Karpas-422 (cell line): Measurements from ENCODE around the gene STX19. TPM values are rescaled to one million over a fixed set of nuclear protein-coding genes. Genes with fewer than 3 reads are reported as not detected.
"Not testable (repeated sequence)": the region's sequence is repeated elsewhere in the genome, so short reads cannot be mapped to it uniquely, and the experiment has no call there.

ENCODE experiments used
- DNase-seq: peaks from one replicate; pipeline ENCODE4 v3.0.0-alpha.2; 2015
- H2AFZ ChIP-seq: fragments of 200-600 bp; sonication (generic); 2 replicates; pipeline ENCODE4 v1.6.1; 2014; ENCODE audit warnings: antibody characterized with exemption, low read length, mixed read lengths
- H3K27ac ChIP-seq: fragments of 200-600 bp; sonication (generic); 2 replicates; pipeline ENCODE4 v1.5.1; 2014; ENCODE audit warnings: mild to moderate bottlenecking, low read length, moderate library complexity
- H3K27me3 ChIP-seq: fragments of 200-600 bp; sonication (generic); 2 replicates; pipeline ENCODE4 v1.6.1; 2014; ENCODE audit warnings: low read length, mixed read lengths
- H3K36me3 ChIP-seq: fragments of 200-600 bp; sonication (generic); 2 replicates; pipeline ENCODE4 v1.6.1; 2014; ENCODE audit warnings: low read length, mixed read lengths; ENCODE audit not compliant: insufficient read depth
- H3K4me1 ChIP-seq: fragments of 200-600 bp; sonication (generic); 2 replicates; pipeline ENCODE4 v1.6.1; 2014; ENCODE audit warnings: mild to moderate bottlenecking, low read length, mixed read lengths
- H3K4me2 ChIP-seq: fragments of 200-600 bp; sonication (generic); 2 replicates; pipeline ENCODE4 v1.6.1; 2014; ENCODE audit warnings: low read length, low read depth, mild to moderate bottlenecking; ENCODE audit not compliant: poor library complexity, severe bottlenecking
- H3K4me3 ChIP-seq: fragments of 200-600 bp; sonication (generic); 2 replicates; pipeline ENCODE4 v1.5.1; 2014; ENCODE audit warnings: mild to moderate bottlenecking, antibody characterized with exemption, low read length, mixed read lengths
- H3K79me2 ChIP-seq: fragments of 200-600 bp; sonication (generic); 2 replicates; pipeline ENCODE4 v1.6.1; 2014; ENCODE audit warnings: mild to moderate bottlenecking, low read length, mixed read lengths
- H3K9ac ChIP-seq: fragments of 200-600 bp; sonication (generic); 2 replicates; pipeline ENCODE4 v1.6.0; 2014; ENCODE audit warnings: low read length
- H3K9me2 ChIP-seq: fragments of 200-600 bp; sonication (generic), shearing (Covaris generic); replicated peaks from 2 replicates; pipeline ENCODE4 v1.6.0; 2014; ENCODE audit warnings: mild to moderate bottlenecking, low read length, moderate library complexity; ENCODE audit not compliant: insufficient read depth
- H3K9me3 ChIP-seq: fragments of 300-700, 200-600 bp; sonication (generic); 2 replicates; pipeline ENCODE4 v1.6.1; 2014; ENCODE audit warnings: low read length, mixed read lengths
- H4K20me1 ChIP-seq: fragments of 200-600 bp; sonication (generic); 2 replicates; pipeline ENCODE4 v1.6.1; 2014; ENCODE audit warnings: mild to moderate bottlenecking, antibody characterized with exemption, low read length, low read depth; ENCODE audit not compliant: insufficient read depth
- total RNA-seq: library from RNA; depleted of rRNA; stranded (reverse); fragments of >200 nt; shearing (Covaris generic); gene quantifications from 2 replicates; pipeline ENCODE4 v1.2.3, GENCODE V29; 2014; ENCODE audit warnings: low replicate concordance

The STX19 gene
- total RNA-seq, 1 experiment from 2014 or later = not detected

DNA sequence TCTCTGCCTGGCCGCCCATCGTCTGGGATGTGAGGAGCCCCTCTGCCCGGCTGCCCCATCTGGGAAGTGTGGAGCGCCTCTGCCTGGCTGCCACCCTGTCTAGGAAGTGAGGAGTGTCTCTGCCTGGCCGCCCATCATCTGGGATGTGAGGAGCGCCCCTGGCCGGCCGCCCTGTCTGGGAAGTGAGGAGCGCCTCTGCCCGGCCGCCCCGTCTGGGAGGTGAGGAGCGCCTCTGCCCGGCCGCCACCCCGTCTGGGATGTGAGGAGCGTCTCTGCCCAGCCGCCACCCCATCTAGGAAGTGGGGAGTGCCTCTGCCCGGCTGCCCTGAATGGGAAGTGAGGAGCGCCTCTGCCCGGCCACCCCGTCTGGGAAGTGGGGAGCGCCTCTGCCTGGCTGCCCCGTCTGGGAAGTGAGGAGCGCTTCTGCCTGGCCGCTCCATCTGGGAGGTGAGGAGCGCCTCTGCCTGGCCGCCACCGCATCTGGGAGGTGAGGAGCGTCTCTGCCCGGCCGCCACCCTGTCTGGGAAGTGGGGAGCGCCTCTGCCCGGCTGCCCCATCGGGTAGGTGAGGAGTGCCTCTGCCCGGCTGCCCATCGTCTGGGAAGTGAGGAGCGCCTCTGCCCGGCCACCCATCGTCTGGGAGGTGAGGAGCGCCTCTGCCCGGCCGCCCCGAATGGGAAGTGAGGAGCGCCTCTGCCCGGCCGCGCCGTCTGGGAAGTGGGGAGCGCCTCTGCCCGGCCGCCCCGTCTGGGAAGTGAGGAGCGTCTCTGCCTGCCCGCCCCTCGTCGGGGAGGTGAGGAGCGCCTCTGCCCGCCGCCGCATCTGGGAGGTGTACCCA is 15.9 kb upstream of the STX19 start:
- H3K9me2 ChIP-seq, H3K79me2 ChIP-seq, H3K36me3 ChIP-seq, H2AFZ ChIP-seq, DNase-seq, H3K27ac ChIP-seq, H3K4me2 ChIP-seq, H3K9ac ChIP-seq, H3K4me3 ChIP-seq, H3K9me3 ChIP-seq, H3K27me3 ChIP-seq, H4K20me1 ChIP-seq, H3K4me1 ChIP-seq: not testable (repeated sequence)

DNA sequence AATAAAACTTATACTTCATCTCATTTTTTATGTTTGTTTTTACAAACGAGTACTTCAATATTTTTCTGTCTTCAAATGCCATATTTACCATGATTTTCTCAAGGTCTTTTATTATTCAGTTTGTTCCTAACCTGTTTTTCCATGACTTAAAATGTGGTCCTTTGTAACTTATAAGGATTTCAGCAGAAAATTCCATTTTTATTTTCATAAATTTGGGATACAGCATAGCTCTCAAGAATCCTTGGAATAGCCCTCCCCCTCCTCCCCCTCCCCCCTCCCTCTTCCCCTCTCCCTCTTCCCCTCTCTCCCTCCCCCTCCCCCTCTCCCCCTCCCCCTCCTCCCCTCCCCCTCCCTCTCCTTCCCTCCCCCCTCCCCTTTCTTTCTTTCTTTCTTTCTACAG is 14.9 kb upstream of the STX19 start:
- H3K27ac ChIP-seq = no peak overlapping the region
- no peaks in the 10 kb centered on the region for H3K4me1 ChIP-seq
- peaks cover 3% of the 10 kb centered on the region; the same call in 1 of the 2 replicates for H3K36me3 ChIP-seq
- no peaks in the 10 kb centered on the region for H3K9me2 ChIP-seq
- DNase-seq = peak; percentile 42
- H2AFZ ChIP-seq = no peak overlapping the region
- H4K20me1 ChIP-seq = no peaks in the 10 kb centered on the region
- no peaks in the 10 kb centered on the region for H3K79me2 ChIP-seq
- no peak overlapping the region for H3K9ac ChIP-seq
- no peaks in the 10 kb centered on the region for H3K27me3 ChIP-seq
- H3K9me3 ChIP-seq = no peaks in the 10 kb centered on the region
- no peak overlapping the region for H3K4me3 ChIP-seq
- H3K4me2 ChIP-seq = no peak overlapping the region

DNA sequence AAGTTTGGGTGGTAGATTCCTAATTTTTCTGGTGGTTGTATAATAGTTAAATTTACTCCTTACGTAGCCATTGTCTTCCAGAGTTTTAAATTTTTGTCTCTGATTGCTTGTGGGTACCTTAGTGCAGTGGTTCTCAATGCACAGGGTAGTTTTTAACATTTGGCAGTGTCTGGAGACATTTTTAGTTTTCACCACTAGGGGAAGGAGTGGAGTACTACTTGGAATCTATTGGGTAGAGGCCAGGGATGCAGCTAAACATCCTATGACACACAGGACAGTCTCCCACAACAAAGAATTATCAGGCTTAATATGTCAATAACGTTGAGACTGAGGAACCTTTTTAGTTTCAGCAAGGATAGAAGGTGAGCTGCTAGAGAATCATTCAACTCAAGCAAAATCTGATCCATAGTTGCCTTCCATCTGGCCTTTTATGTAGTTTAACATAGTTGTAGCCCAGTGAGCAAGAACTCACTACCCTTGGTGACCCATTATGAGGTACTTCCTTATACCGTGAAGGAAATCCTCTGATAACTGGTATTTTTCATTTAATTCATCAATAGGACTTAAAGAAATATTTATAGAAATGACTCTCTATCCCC is 8.6 kb upstream of the STX19 start:
- DNase-seq = peak; percentile 61
- peaks cover 4% of the 10 kb centered on the region; the same call in 1 of the 2 replicates for H3K36me3 ChIP-seq
- H3K9me2 ChIP-seq = no peaks in the 10 kb centered on the region
- no peak overlapping the region for H2AFZ ChIP-seq
- no peaks in the 10 kb centered on the region for H3K27me3 ChIP-seq
- H3K4me3 ChIP-seq = no peak overlapping the region
- no peak overlapping the region for H3K9ac ChIP-seq
- 0 out of 2 replicates have a peak, but pooled peaks cover 3% of the 10 kb centered on the region for H3K79me2 ChIP-seq
- H4K20me1 ChIP-seq = no peaks in the 10 kb centered on the region
- no peaks in the 10 kb centered on the region for H3K9me3 ChIP-seq
- H3K4me1 ChIP-seq = no peaks in the 10 kb centered on the region
- H3K27ac ChIP-seq = no peak overlapping the region
- no peak overlapping the region for H3K4me2 ChIP-seq

DNA sequence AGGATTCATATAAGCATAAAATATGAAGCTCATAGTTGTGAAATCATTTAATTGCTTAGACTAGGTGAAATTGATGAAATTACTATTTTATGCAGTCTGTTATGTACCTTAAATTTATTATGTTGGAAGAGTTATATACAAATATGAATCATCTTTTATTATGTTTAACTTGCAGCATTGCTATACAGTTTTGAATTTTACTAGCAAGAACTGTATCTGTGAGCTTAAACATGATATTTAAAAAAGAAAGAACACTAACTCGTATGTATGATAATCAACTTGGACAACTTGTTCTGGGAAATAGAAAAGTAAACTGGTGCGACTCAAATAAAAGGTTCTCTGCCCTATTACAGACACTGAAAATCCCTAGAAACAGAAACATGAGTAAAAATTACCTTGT is 1.8 kb downstream of the STX19 start:
- no peaks in the 10 kb centered on the region for H3K9me3 ChIP-seq
- no peak overlapping the region for H3K4me2 ChIP-seq
- H3K9ac ChIP-seq = no peak overlapping the region
- DNase-seq = no peak
- H3K27ac ChIP-seq = no peak overlapping the region
- peaks cover 31% of the 10 kb centered on the region for H3K79me2 ChIP-seq
- H3K27me3 ChIP-seq = no peaks in the 10 kb centered on the region
- H3K9me2 ChIP-seq = no peaks in the 10 kb centered on the region
- no peaks in the 10 kb centered on the region for H4K20me1 ChIP-seq
- no peaks in the 10 kb centered on the region for H3K4me1 ChIP-seq
- no peak overlapping the region for H2AFZ ChIP-seq
- no peak overlapping the region for H3K4me3 ChIP-seq
- H3K36me3 ChIP-seq = peaks cover 4% of the 10 kb centered on the region; the same call in 1 of the 2 replicates

DNA sequence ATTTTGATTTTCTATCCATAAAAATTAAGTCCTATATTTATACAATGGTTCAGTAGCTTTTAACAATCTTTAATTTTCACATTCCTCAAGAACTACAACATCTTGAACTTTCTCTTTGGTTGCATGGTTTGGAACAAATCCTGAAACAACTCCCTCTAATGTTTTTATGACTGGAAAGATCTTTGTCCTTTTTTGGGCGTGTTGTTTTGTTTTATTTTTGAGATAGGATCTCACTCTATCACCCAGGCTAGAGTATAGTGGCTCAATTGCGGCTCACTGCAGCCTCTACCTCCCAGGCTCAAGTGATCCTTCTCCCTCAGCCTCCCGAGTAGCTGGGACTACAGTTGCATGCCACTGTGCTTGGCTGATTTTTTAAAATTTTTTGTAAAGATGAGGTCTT is 4.0 kb downstream of the STX19 start:
- H3K9me3 ChIP-seq = no peaks in the 10 kb centered on the region
- H3K27ac ChIP-seq = no peak overlapping the region
- H3K4me2 ChIP-seq = no peak overlapping the region
- no peaks in the 10 kb centered on the region for H3K27me3 ChIP-seq
- peaks cover 39% of the 10 kb centered on the region for H3K79me2 ChIP-seq
- H3K36me3 ChIP-seq = peaks cover 4% of the 10 kb centered on the region; the same call in 1 of the 2 replicates
- no peaks in the 10 kb centered on the region for H4K20me1 ChIP-seq
- no peak for DNase-seq
- no peak overlapping the region for H3K9ac ChIP-seq
- no peaks in the 10 kb centered on the region for H3K9me2 ChIP-seq
- no peak overlapping the region for H3K4me3 ChIP-seq
- H2AFZ ChIP-seq = no peak overlapping the region
- H3K4me1 ChIP-seq = no peaks in the 10 kb centered on the region

DNA sequence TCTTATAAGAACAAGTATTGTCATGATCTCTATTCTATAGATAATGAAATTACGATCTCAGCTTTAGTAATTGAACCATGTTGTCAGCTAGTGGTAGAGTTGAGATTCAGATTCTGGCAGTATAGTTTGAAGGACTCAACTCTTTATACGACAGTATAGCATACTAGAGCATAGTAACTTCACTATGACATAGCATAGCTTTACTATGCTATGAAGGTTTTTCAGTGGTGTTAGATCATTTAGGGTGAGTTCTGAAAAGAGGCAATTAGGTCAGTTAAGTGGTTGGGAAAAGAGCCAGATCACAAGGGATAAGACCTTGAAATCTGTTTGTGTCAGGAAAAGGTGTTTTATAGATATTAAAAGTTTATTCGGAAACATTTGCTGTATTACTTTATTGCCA is 8.1 kb downstream of the STX19 start:
- no peaks in the 10 kb centered on the region for H3K9me3 ChIP-seq
- H3K4me3 ChIP-seq = no peak overlapping the region
- H2AFZ ChIP-seq = no peak overlapping the region
- H3K4me1 ChIP-seq = no peaks in the 10 kb centered on the region; the same call in 1 of the 2 replicates
- no peak overlapping the region for H3K4me2 ChIP-seq
- H3K9me2 ChIP-seq = no peaks in the 10 kb centered on the region
- DNase-seq = no peak
- H3K27ac ChIP-seq = no peak overlapping the region
- peaks cover 27% of the 10 kb centered on the region for H3K79me2 ChIP-seq
- H3K36me3 ChIP-seq = peaks cover 7% of the 10 kb centered on the region; the same call in 1 of the 2 replicates
- H4K20me1 ChIP-seq = no peaks in the 10 kb centered on the region
- no peak overlapping the region for H3K9ac ChIP-seq
- H3K27me3 ChIP-seq = no peaks in the 10 kb centered on the region

DNA sequence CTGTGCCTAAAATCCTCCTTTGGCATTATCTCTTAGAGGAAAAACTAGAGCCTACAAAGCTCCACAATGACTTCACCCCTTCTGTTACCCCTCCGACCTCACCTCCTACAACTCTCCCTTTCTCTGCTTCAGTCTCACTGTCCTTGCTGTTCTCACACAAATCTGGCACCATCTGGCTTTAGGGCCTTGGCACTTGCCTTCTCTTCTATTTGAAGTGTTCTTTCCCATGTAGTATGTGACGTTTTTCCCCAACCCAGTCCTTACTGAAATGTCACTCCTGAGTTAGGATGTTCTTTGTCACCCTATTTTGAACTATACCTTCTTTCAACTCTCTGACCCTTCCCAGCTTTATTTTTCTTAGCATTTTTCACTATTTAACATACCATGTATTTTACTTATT is 8.7 kb downstream of the STX19 start:
- no peak overlapping the region for H3K4me2 ChIP-seq
- no peak for DNase-seq
- no peak overlapping the region for H3K9ac ChIP-seq
- H3K9me3 ChIP-seq = no peaks in the 10 kb centered on the region
- H3K36me3 ChIP-seq = peaks cover 7% of the 10 kb centered on the region; the same call in 1 of the 2 replicates
- no peaks in the 10 kb centered on the region for H3K9me2 ChIP-seq
- H2AFZ ChIP-seq = no peak overlapping the region
- peaks cover 29% of the 10 kb centered on the region for H3K79me2 ChIP-seq
- H3K4me1 ChIP-seq = no peaks in the 10 kb centered on the region; the same call in 1 of the 2 replicates
- H3K4me3 ChIP-seq = no peak overlapping the region
- H4K20me1 ChIP-seq = no peaks in the 10 kb centered on the region
- H3K27me3 ChIP-seq = no peaks in the 10 kb centered on the region
- no peak overlapping the region for H3K27ac ChIP-seq

DNA sequence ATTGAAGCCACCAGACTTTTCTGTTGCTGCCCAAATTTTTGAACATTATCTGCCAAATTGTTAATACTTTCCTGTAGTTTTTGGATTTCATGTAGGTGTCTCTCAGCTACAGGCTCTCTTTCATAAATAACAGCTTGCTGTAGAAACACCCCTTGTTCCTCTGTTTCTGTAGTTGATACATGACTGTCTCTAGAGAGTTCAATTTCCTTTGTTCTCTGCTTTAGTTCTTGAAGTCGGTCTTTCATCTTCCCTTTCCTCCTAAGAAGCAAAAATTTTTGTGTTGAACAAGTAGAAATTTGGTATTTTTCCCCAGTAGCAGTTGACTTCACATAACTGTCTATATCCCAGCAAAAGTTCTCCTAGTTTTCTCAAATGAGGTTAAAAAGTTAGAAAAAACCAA is 13.4 kb downstream of the STX19 start:
- no peak overlapping the region for H2AFZ ChIP-seq
- no peak overlapping the region for H3K4me2 ChIP-seq
- no peak for DNase-seq
- H3K27ac ChIP-seq = no peak overlapping the region
- H3K9me2 ChIP-seq = no peaks in the 10 kb centered on the region
- H3K4me3 ChIP-seq = no peak overlapping the region
- H3K36me3 ChIP-seq = 0 out of 2 replicates have a peak, but pooled peaks cover 6% of the 10 kb centered on the region
- H3K79me2 ChIP-seq = peaks cover 17% of the 10 kb centered on the region; the same call in 1 of the 2 replicates
- no peaks in the 10 kb centered on the region for H3K9me3 ChIP-seq
- H4K20me1 ChIP-seq = no peaks in the 10 kb centered on the region
- H3K27me3 ChIP-seq = no peaks in the 10 kb centered on the region
- no peak overlapping the region for H3K9ac ChIP-seq
- no peaks in the 10 kb centered on the region; the same call in 1 of the 2 replicates for H3K4me1 ChIP-seq
